WERI-Rb-1 (cell line): ENCODE measurements around the gene KIF13A.

Experiments used
- DNase-seq: peaks from one replicate; pipeline ENCODE4 v3.0.0-alpha.2; 2020
- H3K27ac ChIP-seq: fragments of 250-450 bp; sonication (Bioruptor Pico); 2 replicates; pipeline ENCODE4 v1.5.1; 2020; ENCODE audit warnings: mild to moderate bottlenecking, moderate library complexity
- H3K27me3 ChIP-seq: fragments of 250-450 bp; sonication (Bioruptor Pico); 2 replicates; pipeline ENCODE4 v1.5.1; 2021; ENCODE audit warnings: mild to moderate bottlenecking, low read depth, moderate library complexity; ENCODE audit not compliant: insufficient read depth, severe bottlenecking
- H3K36me3 ChIP-seq: fragments of 250-450 bp; sonication (Bioruptor Pico); 2 replicates; pipeline ENCODE4 v1.5.1; 2020; ENCODE audit warnings: mild to moderate bottlenecking, moderate library complexity
- H3K4me3 ChIP-seq: 2 replicates; pipeline ENCODE4 v1.5.1; 2011; ENCODE audit warnings: low read depth, mild to moderate bottlenecking, control low read depth, low read length
- H3K9me3 ChIP-seq: fragments of 250-450 bp; sonication (Bioruptor Pico); 2 replicates; pipeline ENCODE4 v1.5.1; 2021; ENCODE audit warnings: mild to moderate bottlenecking, moderate library complexity; ENCODE audit not compliant: severe bottlenecking
- TF ChIP-seq, protein P1 (sequence below): IDR thresholded peaks from 2 replicates; pipeline ENCODE4 v1.5.1; 2011; ENCODE audit warnings: low read depth, mild to moderate bottlenecking, control low read depth, inconsistent platforms, low read length

Gene KIF13A

DNA sequence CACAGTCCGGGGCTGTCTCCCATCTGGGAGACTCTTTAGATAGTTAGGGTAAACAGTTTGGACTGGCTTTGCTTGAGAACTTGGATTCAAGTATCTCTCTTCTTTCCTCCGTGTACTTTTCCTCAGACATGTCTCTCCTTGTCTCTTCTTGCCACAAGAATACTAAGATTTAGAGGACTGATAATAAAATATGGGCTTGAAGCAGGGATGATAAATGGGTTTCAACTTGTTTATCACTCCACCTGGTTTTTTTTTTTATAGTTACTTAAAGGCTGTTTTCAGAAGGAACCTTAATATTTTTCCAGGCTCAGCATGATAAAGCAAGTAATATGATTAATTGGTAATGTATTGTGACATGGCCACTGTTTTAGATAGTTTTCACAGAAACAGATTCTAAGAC is 40.9 kb upstream of the KIF13A start:
- no peak for DNase-seq
- H3K27ac ChIP-seq: no peak overlapping the region
- TF ChIP-seq, protein P1, sequence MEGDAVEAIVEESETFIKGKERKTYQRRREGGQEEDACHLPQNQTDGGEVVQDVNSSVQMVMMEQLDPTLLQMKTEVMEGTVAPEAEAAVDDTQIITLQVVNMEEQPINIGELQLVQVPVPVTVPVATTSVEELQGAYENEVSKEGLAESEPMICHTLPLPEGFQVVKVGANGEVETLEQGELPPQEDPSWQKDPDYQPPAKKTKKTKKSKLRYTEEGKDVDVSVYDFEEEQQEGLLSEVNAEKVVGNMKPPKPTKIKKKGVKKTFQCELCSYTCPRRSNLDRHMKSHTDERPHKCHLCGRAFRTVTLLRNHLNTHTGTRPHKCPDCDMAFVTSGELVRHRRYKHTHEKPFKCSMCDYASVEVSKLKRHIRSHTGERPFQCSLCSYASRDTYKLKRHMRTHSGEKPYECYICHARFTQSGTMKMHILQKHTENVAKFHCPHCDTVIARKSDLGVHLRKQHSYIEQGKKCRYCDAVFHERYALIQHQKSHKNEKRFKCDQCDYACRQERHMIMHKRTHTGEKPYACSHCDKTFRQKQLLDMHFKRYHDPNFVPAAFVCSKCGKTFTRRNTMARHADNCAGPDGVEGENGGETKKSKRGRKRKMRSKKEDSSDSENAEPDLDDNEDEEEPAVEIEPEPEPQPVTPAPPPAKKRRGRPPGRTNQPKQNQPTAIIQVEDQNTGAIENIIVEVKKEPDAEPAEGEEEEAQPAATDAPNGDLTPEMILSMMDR: no peak
- H3K36me3 ChIP-seq: no peaks in the 10 kb centered on the region
- no peak overlapping the region for H3K4me3 ChIP-seq
- H3K27me3 ChIP-seq: no peaks in the 10 kb centered on the region
- no peaks in the 10 kb centered on the region for H3K9me3 ChIP-seq

DNA sequence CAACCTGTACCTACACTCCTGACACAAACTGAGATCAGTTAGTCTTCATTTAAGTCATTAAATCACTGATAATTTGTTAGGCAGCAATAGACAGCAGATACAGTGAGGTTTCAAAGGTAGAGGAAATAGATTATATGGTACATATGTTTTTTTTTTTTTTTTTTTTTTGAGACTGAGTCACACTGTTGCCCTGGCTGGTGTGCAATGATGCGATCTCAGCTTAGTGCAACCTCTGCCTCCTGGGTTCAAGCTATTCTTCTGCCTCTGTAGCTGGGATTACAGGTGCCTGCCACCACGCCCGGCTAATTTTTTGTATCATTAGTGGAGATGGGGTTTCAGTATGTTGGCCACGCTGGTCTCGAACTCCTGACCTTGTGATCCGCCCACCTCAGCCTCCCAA is 38.2 kb upstream of the KIF13A start:
- Histone ChIP-seq H3K4me3 (no peak overlapping the region), H3K36me3 (no peaks in the 10 kb centered on the region), H3K27me3 (no peaks in the 10 kb centered on the region), H3K9me3 (peaks cover under 1% of the 10 kb centered on the region), H3K27ac (no peak overlapping the region)
- TF ChIP-seq, protein P1: no peak
- no peak for DNase-seq

DNA sequence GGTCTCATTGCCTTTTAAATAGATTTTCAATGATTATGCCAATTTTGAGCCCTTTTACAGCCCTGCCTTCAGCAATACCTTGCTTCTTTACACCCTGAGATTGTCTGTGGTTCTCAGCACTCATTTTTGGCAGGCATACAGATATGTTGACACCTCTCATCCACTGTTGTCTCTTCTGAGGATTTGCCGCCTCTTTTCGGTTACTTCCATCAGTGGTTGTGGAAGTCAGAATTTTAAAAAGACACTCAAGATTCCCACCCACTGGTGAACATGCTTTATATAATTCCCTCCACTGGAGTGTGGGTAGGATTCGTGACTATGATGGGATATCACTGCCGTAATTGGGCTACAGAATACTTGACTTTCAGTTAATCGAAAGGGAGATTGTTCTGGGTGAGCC is 37.4 kb upstream of the KIF13A start:
- peaks cover 4% of the 10 kb centered on the region for H3K9me3 ChIP-seq
- no peaks in the 10 kb centered on the region for H3K27me3 ChIP-seq
- no peaks in the 10 kb centered on the region for H3K36me3 ChIP-seq
- TF ChIP-seq, protein P1: no peak
- H3K27ac ChIP-seq: no peak overlapping the region
- DNase-seq: no peak
- no peak overlapping the region for H3K4me3 ChIP-seq

DNA sequence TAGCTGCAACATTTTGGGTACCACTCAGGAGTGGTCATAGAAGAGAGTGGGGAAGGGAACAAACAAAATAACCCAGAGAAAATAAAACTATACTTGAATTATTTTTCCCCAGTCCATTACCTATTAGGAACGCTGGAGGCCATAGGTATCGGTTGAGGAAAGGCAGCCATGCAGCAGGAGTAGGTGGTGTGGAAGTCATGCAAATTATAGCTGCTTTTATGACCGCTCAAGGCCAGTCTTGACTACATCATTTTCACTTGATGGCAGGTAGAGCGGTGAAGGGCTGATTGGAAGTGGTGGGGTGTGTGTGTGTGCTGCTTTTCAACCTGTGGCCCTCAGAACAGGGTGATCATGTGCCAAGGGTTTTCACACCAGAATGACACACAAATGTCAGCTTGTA is 36.5 kb upstream of the KIF13A start:
- Histone ChIP-seq H3K4me3 (no peak overlapping the region), H3K27ac (no peak overlapping the region), H3K36me3 (no peaks in the 10 kb centered on the region), H3K9me3 (peaks cover 4% of the 10 kb centered on the region), H3K27me3 (no peaks in the 10 kb centered on the region)
- DNase-seq: no peak
- TF ChIP-seq, protein P1: no peak

DNA sequence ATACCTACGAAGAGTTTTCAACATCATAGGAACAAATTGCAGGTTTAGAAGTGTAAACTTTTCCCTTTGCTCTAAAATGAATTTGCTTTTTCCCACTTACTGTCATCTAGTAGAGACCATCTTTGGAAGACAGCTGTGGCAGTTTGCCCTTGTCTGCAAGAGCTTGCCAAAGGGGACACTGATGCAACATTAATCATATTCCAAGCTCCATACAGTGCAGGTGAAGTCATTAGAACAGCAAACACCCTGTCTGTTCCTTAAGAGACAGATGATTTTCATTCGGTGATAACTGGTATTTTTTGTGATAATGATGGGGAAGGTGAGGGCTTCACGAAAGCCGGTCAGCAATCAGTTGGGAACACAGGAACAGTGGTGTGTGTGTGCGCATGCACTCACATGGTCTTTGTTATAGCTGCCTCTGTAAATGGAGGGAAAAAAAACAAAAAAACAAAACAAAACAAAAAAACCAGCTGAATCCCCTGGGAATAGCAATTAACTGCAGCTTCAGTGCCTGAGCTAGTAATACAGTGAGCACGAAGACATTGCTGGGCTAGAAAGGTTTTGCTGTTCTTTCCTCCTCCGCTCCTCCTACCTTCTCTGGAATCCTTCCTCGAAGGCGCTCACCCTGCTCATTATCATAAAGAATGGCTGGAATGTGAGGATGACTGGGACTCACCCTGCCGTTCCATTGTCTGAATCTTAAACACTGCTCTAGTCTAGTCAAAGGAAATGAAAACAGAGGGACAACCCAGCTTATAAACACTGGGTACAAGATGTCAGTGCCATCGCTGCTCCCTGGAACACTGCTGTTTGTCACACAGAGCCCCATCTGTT is 35.2 kb upstream of the KIF13A start:
- H3K36me3 ChIP-seq: no peaks in the 10 kb centered on the region
- peaks cover 4% of the 10 kb centered on the region for H3K9me3 ChIP-seq
- TF ChIP-seq, protein P1: no peak
- no peak for DNase-seq
- no peak overlapping the region for H3K27ac ChIP-seq
- H3K27me3 ChIP-seq: no peaks in the 10 kb centered on the region
- H3K4me3 ChIP-seq: no peak overlapping the region
